IPS-NIHi7 (cell line): Measurements from ENCODE around the gene LIPA.
"Not testable (repeated sequence)": the region's sequence is repeated elsewhere in the genome, so short reads cannot be mapped to it uniquely, and the experiment has no call there.

Experiments used
- DNase-seq: peaks from one replicate; pipeline ENCODE4 v3.0.0; 2012; ENCODE audit warnings: mixed read lengths; ENCODE audit errors: extremely low spot score

LIPA gene

DNA sequence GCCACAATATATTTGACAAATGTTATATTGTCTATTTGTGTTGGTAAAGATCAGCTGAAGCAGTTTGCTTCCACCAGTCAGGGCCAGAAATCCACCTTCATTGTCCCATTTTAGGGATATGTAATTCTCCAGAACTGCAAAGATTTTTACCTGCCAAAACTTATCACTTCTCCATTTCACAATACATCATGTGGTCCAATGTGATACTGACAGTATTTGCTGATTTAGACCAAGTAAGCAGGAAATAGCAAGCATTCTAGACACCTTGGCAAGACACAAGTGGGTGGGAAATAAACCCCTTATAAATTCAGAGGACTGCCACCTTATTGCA lies 18.5 kb upstream of the LIPA start:
- no peak for DNase-seq

DNA sequence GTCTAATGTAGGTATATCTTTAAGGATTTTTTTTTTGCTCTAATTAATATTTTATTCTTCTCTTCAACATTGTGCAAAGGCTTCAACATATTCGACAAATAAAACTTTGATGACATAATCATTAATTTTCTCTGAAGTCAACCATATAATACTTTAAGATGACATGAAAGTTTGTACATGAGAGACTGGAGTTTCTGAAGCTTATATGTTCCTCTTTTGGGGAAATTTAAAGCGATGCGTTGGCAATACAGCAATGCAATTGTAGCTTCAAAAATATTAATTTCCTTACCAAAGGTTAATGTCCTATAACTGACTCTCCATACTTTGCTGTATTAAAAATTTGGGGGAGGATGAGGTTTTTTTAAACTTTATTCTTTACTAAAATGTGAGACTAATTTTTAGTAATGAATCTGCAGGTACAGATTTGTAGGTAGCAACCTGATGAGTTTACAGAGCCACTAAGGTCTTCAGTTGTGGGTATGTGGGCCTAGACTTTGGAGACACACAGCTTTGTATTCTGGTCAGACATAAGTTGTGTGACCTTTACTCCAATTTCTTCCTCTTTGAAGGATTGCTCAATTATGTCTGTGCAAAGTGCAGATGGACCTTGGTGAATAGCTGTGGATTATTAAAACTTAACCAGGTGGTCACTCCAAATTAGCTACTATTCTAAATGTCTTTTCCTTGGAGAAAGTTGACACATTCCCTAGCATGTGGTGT lies 18.0 kb upstream of the LIPA start:
- DNase-seq = no peak

DNA sequence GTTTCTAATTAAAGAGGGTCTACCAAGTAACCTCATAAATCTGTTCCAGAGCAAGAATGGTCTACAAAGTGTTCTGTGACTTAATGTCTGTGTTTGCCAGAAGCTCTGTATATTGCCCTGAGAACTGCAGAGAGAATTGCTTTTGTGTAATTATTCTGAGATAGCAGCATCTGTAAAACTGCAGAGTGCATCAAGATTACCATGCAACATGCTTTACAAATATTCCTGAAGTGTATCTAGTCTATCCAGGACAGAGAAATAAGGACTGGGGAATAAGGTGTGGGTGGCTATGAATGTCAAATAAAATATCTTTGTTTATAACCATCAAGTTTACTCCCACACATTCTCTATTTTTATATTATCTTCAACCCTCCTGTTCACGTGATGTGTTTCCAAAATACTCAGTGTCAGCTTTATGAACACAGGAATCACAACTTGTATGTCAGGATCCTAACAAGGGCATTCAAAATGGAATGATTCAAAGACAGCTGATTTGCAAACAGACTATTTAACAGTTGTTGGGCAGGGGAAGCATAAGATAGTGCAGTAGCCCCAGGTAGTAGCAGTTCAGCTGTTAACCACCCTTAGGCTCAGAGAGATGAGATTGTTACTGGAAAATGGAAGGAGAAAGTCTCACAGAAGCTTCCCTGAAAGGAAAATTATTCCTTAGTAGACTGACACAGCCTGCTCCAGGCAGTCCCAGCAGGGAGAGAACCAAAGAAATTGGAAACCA lies 15.3 kb upstream of the LIPA start:
- no peak for DNase-seq

DNA sequence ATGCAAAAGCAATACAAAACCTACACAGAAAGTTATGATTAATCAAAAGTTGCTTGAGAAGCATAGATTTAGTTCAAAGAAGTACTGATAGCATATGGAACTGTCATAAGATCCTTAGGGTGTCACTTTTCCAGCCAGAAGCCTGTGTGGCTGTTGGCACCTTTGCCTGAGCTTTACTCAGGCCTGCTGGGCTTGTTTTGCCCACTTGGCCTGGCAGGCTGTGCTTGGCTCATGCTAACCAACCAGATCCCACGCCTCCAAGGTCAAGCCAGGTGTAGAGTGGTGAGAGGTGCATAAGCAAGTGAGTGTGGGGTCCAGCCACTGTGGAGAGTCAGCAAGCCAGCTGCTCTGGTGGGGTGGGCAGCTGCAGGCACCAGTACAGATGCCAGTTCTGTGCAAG lies 12.0 kb upstream of the LIPA start:
- DNase-seq = no peak

DNA sequence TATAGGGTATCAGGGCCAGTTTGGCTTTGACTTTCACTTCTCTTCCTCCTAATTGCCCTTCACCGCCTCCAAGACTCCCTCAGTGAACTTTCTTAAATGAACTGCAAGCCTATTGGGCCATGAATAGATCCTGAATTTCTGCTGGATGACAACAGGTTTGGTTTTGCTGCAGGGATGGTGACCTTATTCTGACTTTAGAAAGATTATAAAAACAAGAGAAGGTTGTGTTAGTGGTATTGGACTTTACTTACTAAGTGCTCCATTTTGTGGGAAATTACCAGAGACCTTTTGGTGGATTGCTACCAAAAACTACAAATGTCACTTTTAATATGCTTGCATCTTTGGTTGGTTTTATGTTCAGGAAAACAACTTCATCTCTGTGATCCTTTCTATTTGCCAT lies 11.5 kb upstream of the LIPA start:
- no peak for DNase-seq

DNA sequence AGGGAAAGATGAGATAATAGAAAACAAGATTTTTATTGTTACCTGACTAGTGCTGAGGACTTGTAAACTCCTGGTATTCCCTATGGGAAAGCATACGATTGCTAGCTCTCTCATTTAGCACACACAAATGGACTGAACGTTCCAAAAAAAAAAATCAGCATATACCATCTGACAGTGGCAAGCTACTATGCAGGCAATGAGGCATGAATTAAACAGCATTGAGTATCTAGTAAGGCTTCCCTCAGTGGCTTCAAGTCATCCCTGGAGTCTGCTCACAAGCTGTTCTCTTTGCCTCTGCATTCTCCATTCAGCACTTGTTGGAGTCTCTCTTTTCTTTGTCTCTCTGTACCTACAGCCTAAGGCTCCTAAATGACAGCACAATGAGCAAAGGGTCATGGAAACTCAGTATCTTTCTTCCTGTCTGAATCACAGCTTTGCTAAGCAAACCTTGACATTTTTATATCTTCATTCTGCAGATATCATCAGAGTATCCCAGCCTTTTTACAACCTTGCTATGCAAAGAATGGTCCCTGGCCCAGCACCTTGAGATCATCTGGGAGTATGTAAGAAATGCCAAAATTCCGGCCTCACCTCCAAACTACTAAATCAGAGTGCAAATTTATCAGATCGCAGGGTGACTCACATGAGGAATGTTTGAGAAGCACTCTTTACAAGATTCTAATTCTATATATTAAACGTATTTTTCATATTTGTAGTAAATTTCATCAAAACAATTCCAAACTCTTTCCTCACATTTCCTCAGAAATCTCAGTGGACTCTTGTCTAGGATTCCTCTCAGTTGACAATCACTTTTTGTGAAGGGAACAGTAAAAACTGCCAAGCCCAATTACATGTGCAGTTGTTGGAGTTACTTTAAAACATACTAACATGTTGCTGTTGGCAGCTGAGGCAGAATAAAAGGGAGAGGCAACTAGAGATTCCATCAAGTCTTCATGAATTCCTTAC lies 10.8 kb upstream of the LIPA start:
- no peak for DNase-seq

DNA sequence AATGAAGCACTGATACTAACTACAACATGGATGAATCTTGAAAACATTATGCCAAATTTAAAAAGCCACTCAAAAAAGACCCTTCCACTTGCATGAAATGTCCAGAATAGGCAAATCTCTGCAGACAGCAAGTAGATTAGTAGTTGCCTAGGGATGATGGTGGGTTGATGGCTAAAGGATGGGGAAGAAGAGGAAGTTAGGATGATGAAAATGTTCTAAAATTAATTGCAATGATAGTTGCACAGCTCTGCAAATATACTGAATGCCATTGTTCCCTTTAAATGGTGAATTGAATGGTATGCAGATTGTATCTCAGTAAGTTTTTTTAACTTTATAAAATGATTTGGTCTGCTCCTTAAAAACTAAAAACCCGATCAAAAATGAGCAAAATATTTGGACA lies 7.3 kb upstream of the LIPA start:
- no peak for DNase-seq

DNA sequence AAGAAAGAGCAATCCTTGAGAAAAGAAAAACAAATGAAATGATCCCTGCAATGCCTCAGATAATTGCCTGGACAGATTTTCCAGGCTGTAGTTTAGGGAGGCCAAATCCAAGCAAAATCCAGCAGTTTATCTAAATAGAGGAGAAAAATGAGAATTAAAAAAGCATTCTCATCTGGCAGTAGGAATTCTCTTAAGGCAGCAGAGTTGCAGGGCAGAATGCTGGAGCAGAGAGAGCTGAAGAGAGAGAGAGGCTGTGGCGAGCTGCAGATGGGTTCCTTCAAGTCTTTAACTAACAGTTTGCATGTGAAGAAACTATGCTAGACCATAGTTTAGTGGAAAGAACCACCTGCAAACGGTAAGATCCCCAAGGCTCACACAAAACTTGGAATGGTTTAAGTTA lies 6.0 kb upstream of the LIPA start:
- DNase-seq = no peak

DNA sequence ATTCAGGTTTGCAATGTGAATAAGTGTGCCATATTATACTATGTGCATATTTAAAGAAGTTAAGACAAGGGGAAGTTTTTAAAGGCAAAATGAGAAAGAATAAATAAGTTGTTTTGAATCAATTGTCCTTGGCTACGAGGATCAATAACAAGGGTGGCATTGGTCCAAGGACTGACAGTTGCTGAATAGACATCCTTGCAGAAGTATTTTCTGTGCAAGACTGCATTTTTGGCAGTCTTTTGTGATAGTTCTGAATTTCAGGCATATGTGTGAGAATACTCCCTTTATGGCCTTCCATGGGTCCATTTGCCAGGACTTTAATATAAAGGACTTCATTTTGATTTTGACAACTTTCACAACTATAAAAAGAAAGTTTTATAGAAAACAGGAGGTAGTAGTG lies 5.4 kb upstream of the LIPA start:
- no peak for DNase-seq

DNA sequence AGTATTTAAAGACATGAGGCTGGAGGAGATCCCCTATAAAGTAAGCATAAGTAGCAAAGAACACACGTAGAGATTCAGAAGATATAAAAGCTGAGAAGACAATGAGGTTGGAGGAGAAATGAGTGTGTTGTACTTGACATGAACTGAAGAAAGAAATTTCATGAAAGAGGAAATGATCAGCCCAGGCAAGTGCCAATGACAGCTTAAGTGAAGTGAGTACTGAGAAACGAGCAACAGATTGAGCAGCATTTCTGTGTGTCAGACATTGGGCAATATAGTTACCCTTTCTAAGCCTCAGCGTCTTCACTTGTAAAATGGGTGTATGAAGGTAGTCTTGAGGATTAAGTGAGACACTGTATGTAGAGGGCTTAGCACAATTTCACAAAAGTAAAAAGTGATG lies 4.8 kb upstream of the LIPA start:
- no peak for DNase-seq

DNA sequence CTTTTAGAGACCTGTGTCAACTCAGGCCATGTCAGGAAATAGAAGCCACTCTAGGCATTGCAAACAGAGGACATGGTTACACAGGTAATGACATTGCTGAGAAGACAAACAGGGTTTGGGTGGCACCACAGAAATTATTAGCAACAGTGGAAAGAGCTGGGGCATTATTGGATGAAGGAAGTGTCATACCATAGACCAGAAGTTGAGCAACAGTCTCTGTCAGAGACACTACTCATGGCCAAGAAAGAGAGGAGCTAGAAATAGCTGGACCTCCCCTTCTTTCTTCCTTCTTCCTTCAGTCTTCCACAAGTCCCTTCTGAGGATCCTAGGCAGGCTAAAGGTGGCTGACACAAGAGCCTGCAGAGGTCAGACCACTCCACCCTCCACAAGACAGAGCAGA lies 4.2 kb upstream of the LIPA start:
- no peak for DNase-seq

DNA sequence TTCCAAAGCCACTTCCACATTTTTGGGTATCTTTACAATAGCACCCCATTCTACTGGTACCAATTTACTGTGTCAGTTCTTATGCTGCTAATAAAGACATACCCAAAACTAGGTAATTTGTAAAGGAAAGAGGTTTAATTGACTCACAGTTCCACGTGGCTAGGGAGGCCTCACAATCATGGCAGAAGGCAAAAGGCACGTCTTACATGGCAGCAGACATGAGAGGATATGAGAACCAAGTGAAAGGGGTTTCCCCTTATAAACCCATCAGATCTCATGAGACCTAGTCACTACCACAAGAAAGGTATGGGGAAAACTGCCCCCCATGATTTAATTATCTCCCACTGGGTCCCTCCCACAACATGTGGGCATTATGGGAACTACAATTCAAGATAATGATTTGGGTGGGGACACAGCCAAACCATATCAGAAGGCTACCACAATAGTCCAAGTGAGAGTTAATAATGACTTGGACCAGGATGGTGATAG lies 3.6 kb upstream of the LIPA start:
- not testable (repeated sequence) for DNase-seq

DNA sequence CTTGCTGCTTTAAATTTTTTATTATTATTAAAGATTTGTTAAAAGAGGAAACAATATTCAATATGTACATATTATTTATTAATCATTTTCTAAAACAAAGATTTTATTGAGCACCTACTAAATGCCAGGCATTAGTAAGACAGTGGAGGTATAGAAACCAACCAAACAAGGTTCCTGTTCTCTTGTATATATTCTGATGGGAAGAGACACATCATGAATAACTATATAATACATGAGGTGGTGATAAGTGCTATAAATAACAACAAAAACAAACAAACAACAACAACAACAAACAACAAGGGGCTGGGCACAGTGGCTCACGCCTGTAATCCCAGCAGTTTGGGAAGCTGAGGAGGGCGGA lies 630 bp upstream of the LIPA start:
- DNase-seq = no peak

DNA sequence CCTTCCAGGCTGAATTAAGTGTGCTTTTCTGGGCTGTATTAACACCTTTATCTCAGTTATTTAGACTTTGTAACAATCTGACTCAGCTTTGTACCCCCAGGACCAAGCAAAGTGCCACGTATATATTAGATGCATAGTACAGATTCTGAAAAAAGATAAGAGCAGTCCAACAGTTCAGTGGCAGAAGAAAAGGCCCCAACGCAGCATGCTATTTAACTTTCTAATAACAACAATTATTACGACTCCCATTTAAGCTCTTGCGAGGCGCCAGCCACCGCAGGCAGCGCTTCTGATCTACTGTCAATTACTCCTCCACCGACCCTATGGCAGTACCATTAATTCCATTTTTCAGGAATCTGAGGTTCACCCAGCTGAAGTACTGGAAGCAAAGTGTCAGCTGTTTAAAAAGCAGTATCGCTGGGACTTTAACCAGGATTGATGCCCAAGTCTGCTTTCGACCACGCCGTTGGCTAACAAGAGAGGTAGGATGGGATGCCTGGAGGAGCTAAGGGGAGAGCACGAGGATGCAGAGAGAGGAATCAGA lies 638 bp downstream of the LIPA start:
- DNase-seq = no peak

DNA sequence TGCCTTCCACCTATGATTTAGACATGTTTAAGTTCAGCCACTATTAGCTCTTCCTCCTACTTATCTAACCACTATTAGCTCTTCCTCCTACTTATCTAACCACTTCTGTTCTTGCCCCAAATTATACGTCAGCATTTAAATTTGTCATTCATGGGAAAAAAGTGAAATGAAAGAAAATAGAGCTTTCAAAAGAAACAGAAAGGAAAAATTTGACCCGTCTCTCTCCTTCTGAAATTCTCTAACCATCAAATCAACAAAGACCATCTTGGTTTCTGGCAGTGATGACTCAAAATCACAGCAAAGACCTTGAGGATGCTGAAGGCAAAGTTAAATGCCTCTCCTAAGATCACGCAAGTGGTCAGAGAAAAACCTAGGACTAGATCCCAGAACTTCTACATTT lies 2.6 kb downstream of the LIPA start:
- no peak for DNase-seq

DNA sequence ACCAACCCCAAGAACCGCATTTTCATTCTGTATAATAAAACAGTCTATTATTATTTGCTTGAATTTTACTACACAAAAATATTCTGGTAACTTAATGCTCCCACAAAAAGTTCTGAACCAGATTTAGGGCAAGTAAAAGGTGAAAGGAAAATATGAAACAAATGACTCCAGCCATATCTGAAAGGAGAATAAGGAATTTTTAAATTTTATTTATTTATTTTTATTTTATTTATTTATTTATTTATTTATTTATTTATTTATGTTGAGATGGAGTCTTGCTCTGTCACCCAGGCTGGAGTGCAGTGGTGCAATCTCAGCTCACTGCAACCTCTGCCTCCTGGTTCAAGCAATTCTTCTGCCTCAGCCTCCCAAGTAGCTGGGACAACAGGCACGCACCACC lies 4.0 kb downstream of the LIPA start:
- not testable (repeated sequence) for DNase-seq

DNA sequence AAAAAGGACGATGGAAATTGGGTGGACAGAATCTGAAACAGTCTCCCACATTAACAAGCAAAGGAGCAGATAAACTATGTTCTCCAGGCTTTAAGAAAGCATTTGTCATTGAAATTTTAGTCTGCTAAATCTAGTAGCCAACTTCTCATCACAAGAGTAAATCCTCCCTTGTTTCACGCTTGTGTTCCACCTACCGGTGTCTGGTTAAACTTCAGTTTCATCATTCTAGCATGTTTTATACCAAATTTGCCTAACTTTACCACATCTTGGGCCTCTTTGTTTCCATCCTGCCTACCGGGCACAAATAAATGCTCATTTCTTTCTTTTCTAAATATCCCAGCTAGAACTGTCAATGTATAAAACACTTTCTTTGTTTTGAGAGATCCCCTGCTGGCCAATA lies 5.8 kb downstream of the LIPA start:
- no peak for DNase-seq

DNA sequence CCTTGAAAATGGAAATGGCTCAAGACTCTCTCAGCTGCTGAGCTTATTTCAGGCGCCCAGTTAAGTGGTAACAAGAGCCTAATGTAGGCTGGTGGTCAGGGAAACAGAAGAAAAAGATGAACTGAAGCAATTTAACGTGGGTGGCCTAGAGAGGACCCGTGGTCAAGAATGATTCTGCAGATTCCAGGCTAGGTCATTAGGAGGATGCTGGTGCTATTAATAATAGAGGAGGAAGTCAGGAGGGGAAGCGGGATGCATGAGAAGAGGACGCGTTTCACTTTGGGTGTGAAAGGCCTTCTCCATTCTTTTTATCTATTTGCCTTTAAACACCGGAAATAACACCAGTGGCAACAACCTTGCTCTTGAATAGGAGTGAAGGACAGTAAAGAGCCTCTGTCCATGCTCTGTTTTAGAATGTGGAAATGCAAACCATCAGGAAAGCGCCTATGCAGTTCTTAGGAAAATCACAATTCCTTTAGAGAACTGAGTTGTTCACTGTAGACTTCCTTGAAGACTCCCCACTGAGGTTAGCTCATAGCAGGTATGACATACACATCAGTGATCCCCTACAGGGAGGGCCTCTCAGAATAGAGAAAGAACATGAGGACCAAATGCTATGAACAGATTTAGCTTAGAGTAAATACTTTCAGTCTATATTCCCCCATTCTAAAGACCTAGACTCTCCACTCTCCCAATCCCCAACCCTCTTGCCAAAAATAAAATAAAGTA lies 8.6 kb downstream of the LIPA start:
- DNase-seq = no peak

DNA sequence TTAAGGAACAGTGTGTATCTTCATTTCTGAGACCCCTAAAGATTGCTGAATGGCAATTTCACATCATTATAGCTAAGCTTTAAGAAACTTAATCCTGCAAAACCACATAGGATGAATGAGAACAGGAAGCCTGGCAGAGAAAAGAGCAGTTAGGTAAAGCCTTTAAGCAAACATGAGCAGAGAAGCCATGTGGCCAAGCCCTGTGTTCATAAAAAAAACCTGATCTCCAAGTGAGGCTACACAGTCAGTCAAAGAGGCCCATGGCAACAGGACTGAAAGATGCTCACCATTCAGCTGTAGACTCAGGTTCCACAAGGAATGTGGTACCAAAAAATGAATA lies 9.3 kb downstream of the LIPA start:
- DNase-seq = no peak

DNA sequence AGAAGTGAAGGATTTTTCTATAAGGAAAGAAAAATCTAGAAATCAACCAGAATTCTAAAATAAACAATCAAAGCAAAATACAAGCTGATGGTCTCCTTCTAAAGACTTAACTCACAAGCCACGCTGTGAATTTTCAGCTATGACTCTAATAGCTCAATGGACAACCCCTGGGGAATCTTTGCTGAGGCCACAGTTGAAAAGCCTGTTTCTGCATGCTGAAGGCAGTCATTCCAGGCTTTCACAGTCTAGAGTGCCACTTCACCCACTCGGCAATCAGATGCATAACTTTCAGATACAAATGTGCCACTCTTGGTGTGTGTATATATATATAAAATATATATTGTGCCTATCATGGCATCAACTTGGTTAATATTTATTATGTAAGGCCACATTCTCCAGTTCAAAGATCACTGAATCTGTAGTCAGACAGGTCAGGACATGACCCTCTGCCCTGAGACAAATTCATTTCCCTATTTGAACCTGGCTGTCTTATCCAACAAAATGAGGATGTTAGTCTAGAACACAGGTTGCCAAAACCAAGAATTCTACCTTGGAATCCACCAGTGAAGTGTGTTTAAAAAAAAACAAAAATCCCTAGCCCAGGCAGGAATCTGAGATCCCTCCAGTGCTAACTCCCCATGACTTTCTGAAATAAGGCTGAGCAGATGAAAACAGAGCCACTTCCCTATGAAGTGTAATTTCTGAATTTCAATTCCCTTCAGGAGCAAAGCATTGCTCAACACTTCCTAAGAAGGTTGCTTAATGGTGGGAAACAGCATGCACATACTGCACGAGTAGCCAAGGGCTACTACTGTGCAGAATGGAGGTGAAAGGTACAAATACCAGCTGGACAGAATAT lies 9.9 kb downstream of the LIPA start:
- DNase-seq = no peak

DNA sequence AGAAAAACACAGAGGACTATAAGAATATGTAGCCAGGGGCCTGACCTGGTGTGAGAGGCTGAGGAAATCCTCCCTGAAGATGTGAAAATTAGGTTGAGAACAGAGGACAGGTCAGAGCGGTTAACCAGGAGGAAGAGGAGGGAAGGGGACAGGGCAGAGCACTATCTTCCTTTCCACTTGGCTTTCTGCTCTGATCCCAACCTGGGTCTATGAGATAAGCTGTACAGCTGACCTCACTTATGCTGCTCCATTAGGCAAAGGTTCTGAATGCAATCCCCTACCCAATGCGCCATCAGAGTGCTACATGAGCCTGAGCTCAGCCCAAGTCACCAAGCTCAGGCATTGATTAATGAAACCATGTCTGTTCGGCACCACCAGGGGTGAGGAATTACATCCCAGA lies 10.5 kb downstream of the LIPA start:
- no peak for DNase-seq
